GM23338 (cell line): ENCODE measurements around the gene TEX101. TPM values are rescaled to one million over a fixed set of nuclear protein-coding genes. Genes with fewer than 3 reads are reported as not detected.
A peak's percentile ranks its signal among the peaks of the same experiment; 100 is the strongest.

Experiments
- ATAC-seq: fragments of 200-7000 bp; cut with Tn5 transposase; 3 replicates; pipeline ENCODE4 v1.9.1; 2020
- DNase-seq: peaks from one replicate; pipeline ENCODE4 v3.0.0-alpha.2; 2015; ENCODE audit warnings: low spot score
- H2AFZ ChIP-seq: fragments of 200-600 bp; sonication (generic); 2 replicates; pipeline ENCODE4 v1.8.0; 2016; ENCODE audit warnings: antibody characterized with exemption, mild to moderate bottlenecking, moderate library complexity
- H3F3A ChIP-seq: fragments of 200-600 bp; sonication (generic); replicated peaks from 2 replicates; pipeline ENCODE4 v1.8.0; 2017; ENCODE audit warnings: antibody characterized with exemption, mixed run types, low read depth
- H3K27ac ChIP-seq: fragments of 200-600 bp; sonication (generic); 2 replicates; pipeline ENCODE4 v1.6.1; 2016; ENCODE audit warnings: low read depth
- H3K27me3 ChIP-seq: fragments of 200-600 bp; sonication (generic); 2 replicates; pipeline ENCODE4 v1.8.0; 2016; ENCODE audit warnings: mild to moderate bottlenecking, mixed run types, moderate library complexity; ENCODE audit not compliant: insufficient read depth
- H3K36me3 ChIP-seq: fragments of 200-600 bp; sonication (generic); 2 replicates; pipeline ENCODE4 v1.8.0; 2016; ENCODE audit warnings: mild to moderate bottlenecking; ENCODE audit not compliant: insufficient read depth
- H3K4me1 ChIP-seq: fragments of 200-600 bp; sonication (generic); 2 replicates; pipeline ENCODE4 v1.8.0; 2016; ENCODE audit warnings: mild to moderate bottlenecking, moderate library complexity; ENCODE audit not compliant: insufficient read depth
- H3K4me2 ChIP-seq: fragments of 200-600 bp; sonication (generic); 2 replicates; pipeline ENCODE4 v1.7.1; 2017; ENCODE audit warnings: mixed run types
- H3K4me3 ChIP-seq: fragments of 200-600 bp; sonication (generic); 2 replicates; pipeline ENCODE4 v1.6.1; 2016; ENCODE audit warnings: mixed run types
- H3K79me2 ChIP-seq: fragments of 200-600 bp; sonication (generic); replicated peaks from 2 replicates; pipeline ENCODE4 v1.8.0; 2017; ENCODE audit warnings: mild to moderate bottlenecking; ENCODE audit not compliant: insufficient read depth
- H3K9me2 ChIP-seq: fragments of 200-600 bp; sonication (generic); 2 replicates; pipeline ENCODE4 v1.8.0; 2017; ENCODE audit not compliant: insufficient read depth
- H4K20me1 ChIP-seq: fragments of 200-600 bp; sonication (generic); replicated peaks from 2 replicates; pipeline ENCODE4 v1.8.0; 2017; ENCODE audit warnings: mild to moderate bottlenecking; ENCODE audit not compliant: insufficient read depth
- H3K27ac Mint-ChIP-seq: 2 replicates; pipeline ENCODE4 v1.8.0; 2020; ENCODE audit warnings: inconsistent platforms, mild to moderate bottlenecking, moderate library complexity, mixed read lengths
- H3K27me3 Mint-ChIP-seq: 3 replicates; pipeline ENCODE4 v1.8.0; 2022; ENCODE audit warnings: low read depth, mild to moderate bottlenecking, moderate library complexity, mixed read lengths, inconsistent platforms; ENCODE audit not compliant: insufficient read depth, poor library complexity
- H3K36me3 Mint-ChIP-seq: 3 replicates; pipeline ENCODE4 v1.8.0; 2021; ENCODE audit warnings: low read depth, mild to moderate bottlenecking, inconsistent platforms, moderate library complexity, mixed read lengths
- H3K4me1 Mint-ChIP-seq: 3 replicates; pipeline ENCODE4 v1.8.0; 2020; ENCODE audit warnings: mild to moderate bottlenecking, inconsistent platforms, mixed read lengths
- H3K4me3 Mint-ChIP-seq: 3 replicates; pipeline ENCODE4 v1.8.0; 2021; ENCODE audit warnings: moderate library complexity, mild to moderate bottlenecking, inconsistent platforms, mixed read lengths
- H3K9me3 Mint-ChIP-seq: 3 replicates; pipeline ENCODE4 v1.8.0; 2020; ENCODE audit warnings: moderate library complexity, mild to moderate bottlenecking, inconsistent platforms, mixed read lengths
- CREB1 ChIP-seq: fragments of 250-450 bp; sonication (Bioruptor Pico); IDR thresholded peaks from 2 replicates; pipeline ENCODE4 v1.5.0; 2020; ENCODE audit warnings: low read depth, mild to moderate bottlenecking, moderate library complexity
- ETS1 ChIP-seq: IDR thresholded peaks from 2 replicates; pipeline ENCODE4 v1.6.1; 2016; ENCODE audit warnings: antibody characterized with exemption
- EZH2 ChIP-seq: fragments of 200-600 bp; sonication (generic); IDR thresholded peaks from one replicate; pipeline ENCODE4 v1.8.0; 2017; ENCODE audit warnings: antibody characterized with exemption, mild to moderate bottlenecking, low read depth; ENCODE audit not compliant: unreplicated experiment
- EZH2phosphoT487 ChIP-seq: fragments of 200-600 bp; sonication (generic); IDR thresholded peaks from one replicate; pipeline ENCODE4 v1.8.1; 2018; ENCODE audit warnings: antibody characterized with exemption; ENCODE audit not compliant: unreplicated experiment
- JUNB ChIP-seq: IDR thresholded peaks from one replicate; pipeline ENCODE4 v1.6.1; 2016; ENCODE audit warnings: antibody characterized with exemption; ENCODE audit not compliant: unreplicated experiment
- NANOG ChIP-seq: IDR thresholded peaks from 2 replicates; pipeline ENCODE4 v1.6.1; 2016; ENCODE audit warnings: antibody characterized with exemption, borderline replicate concordance
- POLR2AphosphoS5 ChIP-seq: IDR thresholded peaks from 2 replicates; pipeline ENCODE4 v1.6.1; 2016; ENCODE audit warnings: antibody characterized with exemption, low read depth
- REST ChIP-seq: IDR thresholded peaks from one replicate; pipeline ENCODE4 v1.6.1; 2018; ENCODE audit warnings: antibody characterized with exemption; ENCODE audit not compliant: unreplicated experiment
- STAT1 ChIP-seq: IDR thresholded peaks from one replicate; pipeline ENCODE4 v1.6.1; 2016; ENCODE audit warnings: antibody characterized with exemption; ENCODE audit not compliant: unreplicated experiment
- ZNF114 ChIP-seq: fragments of 250-450 bp; sonication (Bioruptor Pico); IDR thresholded peaks from 2 replicates; pipeline ENCODE4 v1.5.0; 2020; ENCODE audit warnings: mild to moderate bottlenecking, moderate library complexity
- ZNF331 ChIP-seq: fragments of 250-450 bp; sonication (Bioruptor Pico); IDR thresholded peaks from 2 replicates; pipeline ENCODE4 v1.5.0; 2020; ENCODE audit warnings: low read depth, mild to moderate bottlenecking, moderate library complexity
- polyA plus RNA-seq: library from polyadenylated mRNA; unstranded; fragments of >200 nt; fragmentation: Nextera tagmentation; extraction: Ambion mirVana; gene quantifications from 2 replicates; pipeline ENCODE4 v1.2.1, GENCODE V29; 2016
- total RNA-seq: library from RNA; depleted of rRNA; stranded (reverse); fragments of >200 nt; shearing (Covaris generic); gene quantifications from 2 replicates; pipeline ENCODE4 v1.2.3, GENCODE V29; 2014
- TF ChIP-seq, protein P1 (sequence below): fragments of 250-450 bp; sonication (Bioruptor Pico); IDR thresholded peaks from 2 replicates; pipeline ENCODE4 v1.5.0; 2020; ENCODE audit warnings: mild to moderate bottlenecking, moderate library complexity
- TF ChIP-seq, protein P2 (sequence below), 2 experiments: fragments of 200-600 bp in 1 of 2; sonication (generic) in 1 of 2; conservative IDR thresholded peaks; 2 replicates each; pipeline versions ENCODE4 v1.5.1 to v1.6.1; 2016 to 2017; ENCODE audit warnings: antibody characterized with exemption in 2 of 2, low read depth in 2 of 2, mild to moderate bottlenecking in 2 of 2, moderate library complexity in 1 of 2

TEX101 gene
- total and polyA plus RNA-seq, 2 experiments from 2014 or later, result not detected

- Mint-ChIP-seq H3K4me3 (no peak overlapping the region), H3K36me3 (no peaks in the 10 kb centered on the region), H3K9me3 (no peaks in the 10 kb centered on the region; the same call in 1 of the 3 replicates), H3K27ac (no peak overlapping the region), H3K27me3 (peaks cover 10% of the 10 kb centered on the region), H3K4me1 (peaks cover 6% of the 10 kb centered on the region; the same call in 1 of the 3 replicates)
- H2AFZ ChIP-seq, result peak overlapping the region; percentile 83
- TF ChIP-seq ETS1, result no peak
- no peak for TF ChIP-seq NANOG
- TF ChIP-seq EZH2phosphoT487, result no peak
- no peak for TF ChIP-seq REST
- no peak for TF ChIP-seq JUNB
- TF ChIP-seq ZNF331 (CRISPR knock-in tag), result no peak
- no peak for TF ChIP-seq STAT1
- no peak for TF ChIP-seq CREB1
- TF ChIP-seq, protein P1, sequence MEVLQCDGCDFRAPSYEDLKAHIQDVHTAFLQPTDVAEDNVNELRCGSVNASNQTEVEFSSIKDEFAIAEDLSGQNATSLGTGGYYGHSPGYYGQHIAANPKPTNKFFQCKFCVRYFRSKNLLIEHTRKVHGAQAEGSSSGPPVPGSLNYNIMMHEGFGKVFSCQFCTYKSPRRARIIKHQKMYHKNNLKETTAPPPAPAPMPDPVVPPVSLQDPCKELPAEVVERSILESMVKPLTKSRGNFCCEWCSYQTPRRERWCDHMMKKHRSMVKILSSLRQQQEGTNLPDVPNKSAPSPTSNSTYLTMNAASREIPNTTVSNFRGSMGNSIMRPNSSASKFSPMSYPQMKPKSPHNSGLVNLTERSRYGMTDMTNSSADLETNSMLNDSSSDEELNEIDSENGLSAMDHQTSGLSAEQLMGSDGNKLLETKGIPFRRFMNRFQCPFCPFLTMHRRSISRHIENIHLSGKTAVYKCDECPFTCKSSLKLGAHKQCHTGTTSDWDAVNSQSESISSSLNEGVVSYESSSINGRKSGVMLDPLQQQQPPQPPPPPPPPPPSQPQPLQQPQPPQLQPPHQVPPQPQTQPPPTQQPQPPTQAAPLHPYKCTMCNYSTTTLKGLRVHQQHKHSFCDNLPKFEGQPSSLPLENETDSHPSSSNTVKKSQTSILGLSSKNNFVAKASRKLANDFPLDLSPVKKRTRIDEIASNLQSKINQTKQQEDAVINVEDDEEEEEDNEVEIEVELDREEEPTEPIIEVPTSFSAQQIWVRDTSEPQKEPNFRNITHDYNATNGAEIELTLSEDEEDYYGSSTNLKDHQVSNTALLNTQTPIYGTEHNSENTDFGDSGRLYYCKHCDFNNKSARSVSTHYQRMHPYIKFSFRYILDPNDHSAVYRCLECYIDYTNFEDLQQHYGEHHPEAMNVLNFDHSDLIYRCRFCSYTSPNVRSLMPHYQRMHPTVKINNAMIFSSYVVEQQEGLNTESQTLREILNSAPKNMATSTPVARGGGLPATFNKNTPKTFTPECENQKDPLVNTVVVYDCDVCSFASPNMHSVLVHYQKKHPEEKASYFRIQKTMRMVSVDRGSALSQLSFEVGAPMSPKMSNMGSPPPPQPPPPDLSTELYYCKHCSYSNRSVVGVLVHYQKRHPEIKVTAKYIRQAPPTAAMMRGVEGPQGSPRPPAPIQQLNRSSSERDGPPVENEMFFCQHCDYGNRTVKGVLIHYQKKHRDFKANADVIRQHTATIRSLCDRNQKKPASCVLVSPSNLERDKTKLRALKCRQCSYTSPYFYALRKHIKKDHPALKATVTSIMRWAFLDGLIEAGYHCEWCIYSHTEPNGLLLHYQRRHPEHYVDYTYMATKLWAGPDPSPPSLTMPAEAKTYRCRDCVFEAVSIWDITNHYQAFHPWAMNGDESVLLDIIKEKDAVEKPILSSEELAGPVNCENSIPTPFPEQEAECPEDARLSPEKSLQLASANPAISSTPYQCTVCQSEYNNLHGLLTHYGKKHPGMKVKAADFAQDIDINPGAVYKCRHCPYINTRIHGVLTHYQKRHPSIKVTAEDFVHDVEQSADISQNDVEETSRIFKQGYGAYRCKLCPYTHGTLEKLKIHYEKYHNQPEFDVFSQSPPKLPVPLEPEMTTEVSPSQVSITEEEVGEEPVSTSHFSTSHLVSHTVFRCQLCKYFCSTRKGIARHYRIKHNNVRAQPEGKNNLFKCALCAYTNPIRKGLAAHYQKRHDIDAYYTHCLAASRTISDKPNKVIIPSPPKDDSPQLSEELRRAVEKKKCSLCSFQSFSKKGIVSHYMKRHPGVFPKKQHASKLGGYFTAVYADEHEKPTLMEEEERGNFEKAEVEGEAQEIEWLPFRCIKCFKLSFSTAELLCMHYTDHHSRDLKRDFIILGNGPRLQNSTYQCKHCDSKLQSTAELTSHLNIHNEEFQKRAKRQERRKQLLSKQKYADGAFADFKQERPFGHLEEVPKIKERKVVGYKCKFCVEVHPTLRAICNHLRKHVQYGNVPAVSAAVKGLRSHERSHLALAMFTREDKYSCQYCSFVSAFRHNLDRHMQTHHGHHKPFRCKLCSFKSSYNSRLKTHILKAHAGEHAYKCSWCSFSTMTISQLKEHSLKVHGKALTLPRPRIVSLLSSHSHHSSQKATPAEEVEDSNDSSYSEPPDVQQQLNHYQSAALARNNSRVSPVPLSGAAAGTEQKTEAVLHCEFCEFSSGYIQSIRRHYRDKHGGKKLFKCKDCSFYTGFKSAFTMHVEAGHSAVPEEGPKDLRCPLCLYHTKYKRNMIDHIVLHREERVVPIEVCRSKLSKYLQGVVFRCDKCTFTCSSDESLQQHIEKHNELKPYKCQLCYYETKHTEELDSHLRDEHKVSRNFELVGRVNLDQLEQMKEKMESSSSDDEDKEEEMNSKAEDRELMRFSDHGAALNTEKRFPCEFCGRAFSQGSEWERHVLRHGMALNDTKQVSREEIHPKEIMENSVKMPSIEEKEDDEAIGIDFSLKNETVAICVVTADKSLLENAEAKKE, result no peak
- TF ChIP-seq POLR2AphosphoS5, result no peak
- TF ChIP-seq, protein P2, sequence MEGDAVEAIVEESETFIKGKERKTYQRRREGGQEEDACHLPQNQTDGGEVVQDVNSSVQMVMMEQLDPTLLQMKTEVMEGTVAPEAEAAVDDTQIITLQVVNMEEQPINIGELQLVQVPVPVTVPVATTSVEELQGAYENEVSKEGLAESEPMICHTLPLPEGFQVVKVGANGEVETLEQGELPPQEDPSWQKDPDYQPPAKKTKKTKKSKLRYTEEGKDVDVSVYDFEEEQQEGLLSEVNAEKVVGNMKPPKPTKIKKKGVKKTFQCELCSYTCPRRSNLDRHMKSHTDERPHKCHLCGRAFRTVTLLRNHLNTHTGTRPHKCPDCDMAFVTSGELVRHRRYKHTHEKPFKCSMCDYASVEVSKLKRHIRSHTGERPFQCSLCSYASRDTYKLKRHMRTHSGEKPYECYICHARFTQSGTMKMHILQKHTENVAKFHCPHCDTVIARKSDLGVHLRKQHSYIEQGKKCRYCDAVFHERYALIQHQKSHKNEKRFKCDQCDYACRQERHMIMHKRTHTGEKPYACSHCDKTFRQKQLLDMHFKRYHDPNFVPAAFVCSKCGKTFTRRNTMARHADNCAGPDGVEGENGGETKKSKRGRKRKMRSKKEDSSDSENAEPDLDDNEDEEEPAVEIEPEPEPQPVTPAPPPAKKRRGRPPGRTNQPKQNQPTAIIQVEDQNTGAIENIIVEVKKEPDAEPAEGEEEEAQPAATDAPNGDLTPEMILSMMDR (conservative IDR thresholded peaks at IDR 0.05; ENCODE audit: low read depth in 2 of 2), result no peak; a peak in 1 of 4 replicates
- no peak for TF ChIP-seq ZNF114
- TF ChIP-seq EZH2, result no peak
- H3F3A ChIP-seq, result 0 out of 2 replicates have a peak, but pooled peaks cover 3% of the 10 kb centered on the region
- H3K36me3 ChIP-seq, result no peaks in the 10 kb centered on the region
- H3K9me2 ChIP-seq, result no peaks in the 10 kb centered on the region
- H3K27me3 ChIP-seq, result no peaks in the 10 kb centered on the region
- no peak overlapping the region for H3K27ac ChIP-seq
- H3K4me2 ChIP-seq, result peak overlapping the region; percentile 60; the same call in 1 of the 2 replicates
- no peaks in the 10 kb centered on the region for H4K20me1 ChIP-seq
- no peaks in the 10 kb centered on the region for H3K4me1 ChIP-seq
- peak overlapping the region; percentile 33; the same call in 1 of the 2 replicates for H3K4me3 ChIP-seq
- peak; percentile 70 for ATAC-seq
- no peaks in the 10 kb centered on the region for H3K79me2 ChIP-seq
- peak; percentile 64 for DNase-seq
These were observed 8.4 kb upstream of the TEX101 start for GRCh38 chr19:43406297-43406696.
